Erythroblast (primary cell): ENCODE data around the gene LCN12.

Source experiments
- GATA1 ChIP-seq: IDR thresholded peaks from 2 replicates; pipeline ENCODE4 v1.6.1; 2011; ENCODE audit warnings: low read depth, mild to moderate bottlenecking, control low read depth, low read length, moderate library complexity
- POLR2A ChIP-seq: IDR thresholded peaks from 2 replicates; pipeline ENCODE4 v1.6.1; 2011; ENCODE audit warnings: mild to moderate bottlenecking, low read length

- TF ChIP-seq POLR2A (no peak), GATA1 (no peak)
Observed at GRCh38 chr9:136964171-136964689, 12.2 kb downstream of the LCN12 start.
